ENCODE results near the gene GID4.

GID4 gene

DNA sequence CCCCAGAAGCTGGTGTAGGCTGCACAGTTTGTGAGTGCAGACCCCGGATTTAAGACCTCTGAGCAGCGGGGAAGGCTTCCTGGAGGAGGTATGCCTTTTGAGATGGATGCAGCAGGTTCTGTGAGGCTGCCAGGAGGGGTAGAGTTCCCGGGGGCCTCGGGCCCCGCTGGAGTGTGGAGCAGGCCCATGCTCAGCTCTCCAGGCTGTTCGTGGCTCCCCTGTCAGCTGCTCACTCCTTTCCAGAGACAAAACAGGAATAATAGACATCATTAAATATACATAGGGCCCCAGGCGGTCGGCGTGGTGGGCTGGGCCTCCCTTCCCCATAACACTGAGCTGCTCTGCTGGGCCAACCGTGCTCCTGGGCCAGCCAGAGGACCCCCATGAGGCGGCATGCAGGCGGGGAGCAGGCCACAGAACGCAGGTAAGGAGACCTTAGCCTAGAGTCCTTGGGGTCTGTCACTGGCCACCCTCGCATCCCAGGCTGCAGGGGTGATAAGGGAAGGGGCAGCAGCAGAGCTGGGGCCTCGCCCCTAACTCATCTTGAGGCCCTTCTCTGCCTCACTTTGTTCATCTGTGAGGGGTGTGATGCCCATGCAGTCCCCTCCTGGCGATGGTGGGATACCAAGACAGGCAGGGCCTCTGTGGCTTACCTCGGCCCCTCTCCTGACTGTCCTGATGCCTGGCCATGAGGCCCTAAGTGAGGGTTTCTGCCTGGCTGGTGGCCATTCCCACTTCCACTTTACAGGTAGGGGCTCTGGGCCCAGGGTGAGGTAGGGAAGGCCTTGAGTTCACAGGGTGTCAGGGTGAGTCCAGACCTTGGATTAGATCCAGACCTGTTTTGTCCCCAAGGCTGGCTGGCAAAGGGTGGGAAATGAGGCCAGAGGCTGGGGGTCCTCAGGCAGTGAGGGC, 69.4 kb downstream of the GID4 start, which contains the start of gene MYO15A:
Gene MYO15A (plus strand): TSS at position 356 of the 912 bp plus-strand sequence. CDS start 10,045 bp downstream, outside the sequence.
- TF ChIP-seq, protein P1, sequence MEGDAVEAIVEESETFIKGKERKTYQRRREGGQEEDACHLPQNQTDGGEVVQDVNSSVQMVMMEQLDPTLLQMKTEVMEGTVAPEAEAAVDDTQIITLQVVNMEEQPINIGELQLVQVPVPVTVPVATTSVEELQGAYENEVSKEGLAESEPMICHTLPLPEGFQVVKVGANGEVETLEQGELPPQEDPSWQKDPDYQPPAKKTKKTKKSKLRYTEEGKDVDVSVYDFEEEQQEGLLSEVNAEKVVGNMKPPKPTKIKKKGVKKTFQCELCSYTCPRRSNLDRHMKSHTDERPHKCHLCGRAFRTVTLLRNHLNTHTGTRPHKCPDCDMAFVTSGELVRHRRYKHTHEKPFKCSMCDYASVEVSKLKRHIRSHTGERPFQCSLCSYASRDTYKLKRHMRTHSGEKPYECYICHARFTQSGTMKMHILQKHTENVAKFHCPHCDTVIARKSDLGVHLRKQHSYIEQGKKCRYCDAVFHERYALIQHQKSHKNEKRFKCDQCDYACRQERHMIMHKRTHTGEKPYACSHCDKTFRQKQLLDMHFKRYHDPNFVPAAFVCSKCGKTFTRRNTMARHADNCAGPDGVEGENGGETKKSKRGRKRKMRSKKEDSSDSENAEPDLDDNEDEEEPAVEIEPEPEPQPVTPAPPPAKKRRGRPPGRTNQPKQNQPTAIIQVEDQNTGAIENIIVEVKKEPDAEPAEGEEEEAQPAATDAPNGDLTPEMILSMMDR (IDR thresholded peaks at IDR 0.05; ENCODE audit: low read depth, low read length) = no peak
- in situ Hi-C loops (cut with HindIII; ENCODE audit: low sequenced_read_pairs) = no loop called here
- no peak within 1 kb of the TSS for H3K4me3 ChIP-seq (ENCODE audit: low read depth, low read length)
- DNase-seq (ENCODE audit: low read depth, low spot score) = no peak

DNA sequence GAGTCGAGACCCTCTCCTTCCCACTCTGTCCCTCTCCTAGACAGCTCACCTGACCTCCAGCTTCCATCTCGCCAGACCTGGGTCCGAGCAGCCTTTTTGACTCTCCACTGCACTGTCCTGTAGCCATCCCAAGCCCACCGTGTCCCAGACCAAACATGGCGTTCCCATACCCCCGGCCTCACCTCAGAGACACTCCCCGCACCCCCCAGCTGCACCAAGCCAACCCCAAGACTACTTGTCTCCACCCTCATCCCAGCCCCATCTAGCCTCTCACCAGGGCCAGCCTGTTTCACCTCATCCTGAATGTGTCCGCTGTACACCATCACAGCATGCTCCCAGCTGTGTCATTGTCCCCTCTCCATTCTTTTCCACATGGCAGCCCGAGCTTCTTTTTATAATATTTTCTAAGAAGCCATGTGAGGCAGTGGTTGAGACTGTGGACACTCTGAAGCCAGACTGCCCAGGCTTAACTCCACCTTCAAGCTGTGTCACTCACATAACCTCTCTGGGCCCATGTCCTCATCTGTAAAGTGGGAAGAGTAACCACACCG, 70.8 kb downstream of the GID4 start:
- H3K4me3 ChIP-seq (ENCODE audit: low read depth, low read length) = no peak overlapping the region
- no peak for DNase-seq (ENCODE audit: low read depth, low spot score)
- in situ Hi-C loops (cut with HindIII; ENCODE audit: low sequenced_read_pairs) = no loop called here
- TF ChIP-seq, protein P1 (IDR thresholded peaks at IDR 0.05; ENCODE audit: low read depth, low read length) = no peak

DNA sequence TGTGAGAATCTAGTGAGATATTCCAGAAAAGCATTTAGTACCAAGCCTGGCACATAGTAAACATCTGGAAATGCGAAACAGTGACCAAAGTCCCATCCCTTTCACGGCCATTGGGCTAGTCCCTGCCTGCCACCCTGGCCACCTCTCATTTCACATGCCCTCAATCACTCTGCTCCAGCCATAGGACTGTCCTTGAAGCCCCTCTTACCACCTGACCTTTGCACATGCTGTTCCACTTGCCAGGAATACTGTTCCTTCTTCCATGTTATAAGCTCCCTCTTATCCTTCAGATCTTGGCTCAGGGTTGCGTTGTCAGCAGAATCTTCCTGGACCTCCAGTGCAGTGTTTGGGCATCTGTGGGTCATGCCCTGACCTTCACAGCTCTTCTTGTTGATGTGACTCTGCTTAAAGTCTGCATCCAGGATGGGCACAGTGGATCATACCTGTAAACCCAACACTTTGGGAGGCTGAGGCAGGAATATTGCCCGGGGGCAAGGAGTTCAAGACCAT, 71.5 kb downstream of the GID4 start:
- TF ChIP-seq, protein P1 (IDR thresholded peaks at IDR 0.05; ENCODE audit: low read depth, low read length) = no peak
- no peak for DNase-seq (ENCODE audit: low read depth, low spot score)
- in situ Hi-C loops (cut with HindIII; ENCODE audit: low sequenced_read_pairs) = no loop called here
- H3K4me3 ChIP-seq (ENCODE audit: low read depth, low read length) = no peak overlapping the region

DNA sequence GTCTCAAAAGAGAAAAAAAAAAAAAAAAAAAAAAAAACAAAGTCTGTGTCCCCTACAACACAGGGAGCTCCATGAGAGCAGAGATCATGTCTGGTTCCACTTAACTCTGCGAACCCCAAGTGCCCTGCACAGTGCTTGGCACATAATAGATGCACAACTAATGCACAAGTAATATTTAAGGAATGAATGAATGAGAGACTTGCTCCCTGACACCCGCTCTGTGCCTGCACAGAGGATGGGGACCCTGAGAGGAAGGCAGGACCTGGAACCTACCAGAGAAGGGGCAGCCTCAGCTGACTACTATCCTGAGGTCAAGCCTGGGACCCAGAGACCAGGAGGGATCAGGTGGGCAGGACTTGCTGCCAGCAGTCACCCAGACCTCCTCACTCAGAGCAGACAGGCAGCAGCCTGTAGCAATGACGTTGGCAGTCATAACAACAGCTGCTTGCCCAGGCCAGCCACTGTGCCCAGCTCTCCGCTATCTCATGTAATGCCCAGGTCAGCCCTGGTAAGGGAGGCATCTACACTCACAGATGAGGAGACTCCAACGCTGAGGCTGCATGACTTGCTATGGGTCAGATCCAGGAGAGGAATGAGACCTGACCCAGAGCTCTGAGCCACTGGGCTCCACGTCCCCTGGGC, 72.2 kb downstream of the GID4 start:
- DNase-seq (ENCODE audit: low read depth, low spot score) = no peak
- no peak overlapping the region for H3K4me3 ChIP-seq (ENCODE audit: low read depth, low read length)
- in situ Hi-C loops (cut with HindIII; ENCODE audit: low sequenced_read_pairs) = no loop called here
- TF ChIP-seq, protein P1 (IDR thresholded peaks at IDR 0.05; ENCODE audit: low read depth, low read length) = no peak

DNA sequence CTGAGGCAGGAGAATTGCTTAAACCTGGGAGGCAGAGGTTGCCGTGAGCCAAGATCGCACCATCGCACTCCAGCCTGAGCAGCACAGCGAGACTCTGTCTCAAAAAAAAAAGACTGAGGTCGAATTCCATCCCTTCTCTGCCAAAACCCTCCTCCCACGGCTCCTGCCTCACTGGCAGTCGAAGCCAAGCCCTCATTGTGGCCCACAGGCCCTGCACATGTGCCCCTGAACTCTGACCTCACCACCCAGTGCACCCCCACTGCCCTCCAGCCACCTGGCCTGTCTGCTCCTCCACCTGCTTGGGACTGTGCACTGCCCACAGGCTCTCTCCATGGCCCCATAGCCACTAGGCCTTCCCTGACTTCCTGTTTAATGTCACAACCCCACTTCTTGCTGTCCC, 76.3 kb downstream of the GID4 start:
- in situ Hi-C loops (cut with HindIII; ENCODE audit: low sequenced_read_pairs) = no loop called here
- H3K4me3 ChIP-seq (ENCODE audit: low read depth, low read length) = no peak overlapping the region
- TF ChIP-seq, protein P1 (IDR thresholded peaks at IDR 0.05; ENCODE audit: low read depth, low read length) = no peak
- no peak for DNase-seq (ENCODE audit: low read depth, low spot score)

DNA sequence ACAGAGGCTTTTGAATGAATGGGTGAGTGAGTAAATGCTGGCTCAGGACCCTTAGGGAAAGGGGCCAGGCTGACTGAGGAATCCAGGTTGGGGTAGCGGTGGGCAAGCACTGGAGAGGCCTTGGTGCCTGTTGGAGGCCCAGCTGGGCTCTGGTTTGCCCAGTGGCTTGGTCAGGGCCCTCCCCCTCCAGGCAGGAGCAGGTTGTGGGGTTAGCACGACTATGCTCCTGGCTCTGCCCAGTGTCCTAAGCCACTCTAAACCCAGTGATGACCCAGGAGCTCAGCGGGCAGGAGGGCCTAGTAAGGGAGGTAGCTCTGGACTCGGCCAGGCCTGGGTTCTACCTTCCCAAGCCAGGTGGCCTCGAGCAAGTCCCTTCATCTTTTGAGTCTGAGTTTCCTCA, 76.9 kb downstream of the GID4 start:
- in situ Hi-C loops (cut with HindIII; ENCODE audit: low sequenced_read_pairs) = no loop called here
- DNase-seq (ENCODE audit: low read depth, low spot score) = no peak
- TF ChIP-seq, protein P1 (IDR thresholded peaks at IDR 0.05; ENCODE audit: low read depth, low read length) = no peak
- no peak overlapping the region for H3K4me3 ChIP-seq (ENCODE audit: low read depth, low read length)

Measured in astrocyte of the spinal cord (primary cell).